Activated naive CD8-positive, alpha-beta T cell treated with anti-CD3 and anti-CD28 coated beads, Interleukin-2, amount 50 U/mL, for 16 hours (primary cell): ENCODE results near the gene CD40.

Experiments used
- DNase-seq: peaks from one replicate; pipeline ENCODE4 v3.0.0-alpha.2; 2020; ENCODE audit warnings: low read depth, low spot score

Gene CD40

GRCh38 chr20:46148313-46149208 lies 30.4 kb downstream of the CD40 start:
- DNase-seq = no peak

GRCh38 chr20:46150943-46151342 lies 32.8 kb downstream of the CD40 start:
- no peak for DNase-seq

- DNase-seq = no peak
These were observed 33.8 kb downstream of the CD40 start for GRCh38 chr20:46151936-46152335.

GRCh38 chr20:46152824-46153586 lies 34.9 kb downstream of the CD40 start:
- no peak for DNase-seq

GRCh38 chr20:46154305-46154704 lies 36.2 kb downstream of the CD40 start:
- no peak for DNase-seq

- no peak for DNase-seq
These were observed 36.7 kb downstream of the CD40 start for GRCh38 chr20:46154796-46155195.

DNA sequence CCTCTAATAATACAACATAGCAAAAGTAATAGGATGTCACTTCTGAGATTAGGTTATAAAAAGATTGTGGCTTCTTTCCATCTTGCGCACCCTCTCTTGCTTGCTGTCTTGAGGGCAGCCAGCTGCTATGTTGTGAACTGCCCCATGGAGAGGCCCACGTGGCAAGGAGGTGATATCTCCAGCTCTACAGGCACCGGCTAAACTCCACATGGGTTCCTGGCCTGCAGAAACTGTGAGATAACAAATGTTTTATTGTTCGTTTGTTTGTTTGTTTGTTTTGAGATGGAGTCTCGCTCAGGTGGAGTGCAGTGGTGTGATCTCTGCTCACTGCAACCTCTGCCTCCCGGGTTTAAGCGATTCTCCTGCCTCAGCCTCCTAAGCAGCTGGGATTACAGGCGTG lies 38.0 kb downstream of the CD40 start:
- no peak for DNase-seq

DNA sequence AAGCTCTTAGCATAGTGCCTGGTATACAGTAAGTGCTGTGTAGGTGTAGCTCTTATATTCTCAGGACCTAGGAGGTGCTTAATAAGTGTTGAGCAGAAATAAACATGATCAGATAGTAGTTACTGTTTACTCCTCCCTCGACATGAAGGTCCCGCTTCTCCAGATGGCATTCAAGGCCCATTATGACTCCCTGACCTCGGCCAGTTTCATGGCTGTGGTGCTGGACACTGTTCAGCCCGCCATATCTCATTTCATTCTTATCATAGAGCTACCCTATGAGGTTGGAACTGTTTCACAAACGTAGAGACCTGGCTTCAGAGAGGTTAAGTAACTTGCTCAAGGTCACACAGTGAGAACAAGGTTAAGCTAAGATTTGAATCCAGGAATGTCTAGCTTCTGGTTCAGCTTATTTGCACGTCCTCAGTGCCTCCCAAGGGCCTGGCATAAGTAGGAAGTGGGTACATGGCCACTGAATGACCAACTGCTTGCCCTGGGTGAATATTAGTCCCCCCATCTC lies 39.0 kb downstream of the CD40 start:
- DNase-seq = no peak

GRCh38 chr20:46157625-46158024 lies 39.5 kb downstream of the CD40 start:
- no peak for DNase-seq

DNA sequence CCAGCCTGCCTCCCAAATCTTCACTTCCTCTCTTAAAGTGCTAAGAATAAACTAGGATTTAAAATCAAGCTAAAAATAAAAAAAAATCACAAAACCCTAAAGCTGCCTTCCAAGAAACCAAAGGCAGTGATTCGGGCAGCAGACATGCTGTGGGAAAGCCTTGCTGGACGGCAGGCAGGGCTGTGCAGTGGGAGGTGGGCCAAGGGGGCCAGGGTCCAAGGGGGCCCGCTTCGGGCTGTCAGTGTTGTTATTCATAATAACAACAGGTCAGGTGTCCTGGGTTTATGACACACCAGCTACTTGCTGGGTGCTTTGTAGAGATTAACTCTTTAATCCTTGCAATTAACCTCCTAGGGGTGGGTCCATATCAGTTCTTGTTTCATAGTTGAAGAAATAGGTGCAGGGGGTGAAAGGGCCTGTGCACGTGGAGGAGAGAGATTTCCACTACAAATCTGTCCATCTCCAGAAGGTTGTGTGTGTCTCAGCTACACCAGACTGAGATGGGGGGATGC lies 40.4 kb downstream of the CD40 start:
- DNase-seq = no peak

DNA sequence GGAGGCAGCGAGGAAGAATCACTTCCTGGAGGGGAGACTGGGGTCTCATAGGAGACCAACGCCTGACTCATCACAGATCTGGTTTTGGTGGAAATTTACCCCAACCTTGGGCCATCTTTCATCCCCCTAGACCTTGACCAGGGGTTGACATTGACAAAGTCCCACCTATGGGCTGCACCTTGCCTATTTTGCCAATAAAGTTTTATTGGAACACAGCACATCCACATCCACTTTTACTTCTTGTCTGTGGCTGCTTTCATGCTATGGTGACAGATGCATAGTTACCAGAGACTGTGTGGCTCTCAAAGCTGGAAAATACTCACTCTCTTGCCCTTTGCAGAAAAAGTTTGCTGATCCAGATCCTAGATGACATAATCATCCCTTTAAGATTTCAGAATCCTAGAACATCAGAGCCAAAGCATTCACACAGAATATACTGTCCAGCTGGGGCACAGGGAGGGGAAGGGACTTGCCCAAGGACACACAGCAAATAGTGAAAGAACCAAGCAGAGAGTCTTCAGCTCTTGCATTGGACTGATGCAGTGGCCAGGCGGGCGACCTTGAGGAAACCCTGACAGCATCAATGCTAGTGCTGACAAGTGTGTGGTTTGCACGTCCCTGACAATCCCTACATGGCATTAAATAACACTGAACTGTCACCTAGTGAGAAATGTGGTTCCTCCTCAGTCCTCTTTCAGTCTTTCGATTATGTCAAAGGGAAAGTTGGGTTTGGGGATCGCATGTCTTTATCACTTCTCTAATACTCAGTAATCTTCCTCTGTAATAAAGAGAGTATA lies 41.2 kb downstream of the CD40 start:
- DNase-seq = no peak

DNA sequence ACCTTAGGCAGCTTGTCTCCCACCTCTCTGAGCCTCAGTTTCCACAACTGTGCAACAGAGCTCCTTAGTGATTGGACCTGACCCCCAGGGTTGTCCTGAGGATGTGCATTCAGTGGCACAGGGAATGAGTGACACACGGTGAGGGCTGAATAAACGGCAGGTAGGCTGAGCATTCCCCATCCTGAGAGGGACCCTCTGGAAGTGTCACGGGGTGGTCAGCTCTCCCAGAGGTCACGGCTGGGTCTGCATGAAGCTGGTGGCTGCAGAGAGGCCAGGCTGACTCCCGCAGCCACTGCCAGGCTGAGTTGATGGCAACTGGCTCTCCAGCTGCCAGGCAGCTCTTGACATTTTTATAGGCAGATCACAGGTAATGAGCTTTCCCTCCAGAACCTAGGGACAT lies 42.5 kb downstream of the CD40 start:
- DNase-seq = no peak

DNA sequence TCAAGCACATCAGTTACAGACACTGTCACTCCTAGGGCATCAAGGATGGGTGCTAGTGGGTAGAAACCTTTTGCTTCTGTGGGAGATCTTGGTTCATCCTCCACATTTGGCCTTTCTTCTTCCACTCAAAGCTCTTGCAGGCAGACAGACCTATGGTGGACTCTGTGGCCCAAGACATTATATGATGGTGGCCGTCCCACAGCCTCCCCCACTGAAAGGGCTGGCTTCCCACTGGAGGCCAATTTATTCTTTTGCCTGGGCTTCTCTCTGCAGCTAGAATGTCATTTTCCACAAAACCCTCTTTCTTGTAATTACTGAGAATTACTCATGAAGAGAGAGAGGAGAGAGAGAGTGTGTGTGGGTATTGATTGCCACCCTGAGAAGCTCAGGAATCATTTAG lies 43.8 kb downstream of the CD40 start:
- no peak for DNase-seq

- DNase-seq = no peak
These were observed 46.1 kb downstream of the CD40 start for GRCh38 chr20:46164254-46164653.

DNA sequence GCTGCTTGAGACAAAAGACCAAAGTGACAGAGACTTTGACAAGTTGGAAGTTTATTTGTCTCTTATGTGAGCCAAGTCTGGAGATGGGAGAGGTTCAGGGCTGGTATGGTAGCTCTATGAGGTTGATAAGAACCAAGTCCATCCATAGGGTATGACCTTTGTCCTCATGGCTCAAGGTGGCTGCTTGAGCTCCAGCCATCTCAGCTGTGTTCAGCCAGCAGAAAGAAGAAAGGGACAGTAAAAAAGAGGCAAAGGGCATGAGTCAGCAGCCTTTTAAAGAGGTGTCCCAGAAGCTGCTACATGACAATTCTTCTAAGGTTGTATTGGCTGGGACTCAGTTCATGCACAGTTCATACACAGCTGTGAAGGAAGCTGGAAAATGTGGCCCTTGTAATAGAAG lies 49.0 kb downstream of the CD40 start:
- DNase-seq = no peak

GRCh38 chr20:46168438-46168837 lies 50.3 kb downstream of the CD40 start:
- DNase-seq = no peak

DNA sequence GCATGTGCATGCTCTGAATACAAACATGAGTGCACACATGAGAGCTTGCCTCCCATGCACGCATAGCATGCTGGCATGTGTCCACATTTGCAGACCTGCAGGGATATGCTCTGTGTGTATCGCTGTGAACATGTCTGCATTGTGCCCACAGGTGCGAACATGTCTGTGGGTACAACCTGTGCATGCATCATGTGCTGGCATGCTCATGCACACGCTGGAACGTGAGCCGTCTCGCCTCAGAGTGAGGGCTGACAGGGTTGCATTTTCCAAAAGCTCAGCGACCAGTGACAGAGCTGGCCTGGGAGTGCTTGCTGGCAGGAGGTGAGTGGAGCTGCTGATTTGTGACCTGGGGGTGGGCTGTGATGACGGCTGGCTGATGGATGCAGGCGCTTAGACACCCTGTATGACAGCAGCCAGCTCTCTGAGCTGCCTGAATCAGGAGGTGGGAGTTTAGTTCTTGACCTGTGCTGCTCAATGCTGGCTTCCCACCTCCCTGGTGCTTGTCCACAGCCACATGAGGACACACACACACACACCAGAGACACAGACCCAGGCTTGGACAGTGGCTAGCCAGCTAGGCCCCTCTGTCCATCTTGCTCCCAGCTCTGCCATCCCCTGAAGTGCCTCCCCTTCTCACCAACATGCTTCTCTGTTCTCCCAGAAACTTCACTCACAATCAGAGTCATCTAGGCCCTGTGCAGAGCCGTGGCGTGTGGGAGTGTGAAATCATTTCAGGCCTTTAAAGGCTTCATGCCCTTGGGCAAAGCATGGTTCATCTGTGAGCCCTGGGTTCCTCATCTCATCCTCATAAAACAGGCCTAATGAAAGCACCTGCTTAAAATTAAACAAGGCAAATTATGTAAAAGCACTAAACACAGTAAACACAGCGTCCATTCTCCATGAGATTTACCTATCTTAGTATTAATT lies 51.4 kb downstream of the CD40 start:
- no peak for DNase-seq

DNA sequence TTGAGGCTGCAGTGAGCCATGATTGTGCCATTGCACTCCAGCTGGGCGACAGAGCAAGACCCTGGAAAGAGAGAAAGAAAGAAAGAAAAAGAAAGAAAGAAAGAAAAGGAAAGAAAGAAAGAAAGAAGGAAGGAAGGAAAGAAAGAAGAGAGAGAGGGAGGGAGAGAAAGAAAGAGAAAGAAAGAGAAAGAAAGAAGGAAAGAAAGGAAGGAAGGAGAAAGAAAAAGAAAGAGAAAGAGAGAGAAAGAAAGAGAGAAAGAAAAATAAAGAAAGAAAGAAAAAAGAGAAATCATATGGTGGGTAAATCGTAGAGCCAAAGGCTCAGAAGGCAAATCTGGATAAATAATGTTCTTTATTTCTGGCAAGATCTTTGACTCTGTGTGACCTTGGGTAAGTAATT lies 53.4 kb downstream of the CD40 start:
- no peak for DNase-seq

GRCh38 chr20:46171909-46172308 lies 53.8 kb downstream of the CD40 start:
- no peak for DNase-seq

DNA sequence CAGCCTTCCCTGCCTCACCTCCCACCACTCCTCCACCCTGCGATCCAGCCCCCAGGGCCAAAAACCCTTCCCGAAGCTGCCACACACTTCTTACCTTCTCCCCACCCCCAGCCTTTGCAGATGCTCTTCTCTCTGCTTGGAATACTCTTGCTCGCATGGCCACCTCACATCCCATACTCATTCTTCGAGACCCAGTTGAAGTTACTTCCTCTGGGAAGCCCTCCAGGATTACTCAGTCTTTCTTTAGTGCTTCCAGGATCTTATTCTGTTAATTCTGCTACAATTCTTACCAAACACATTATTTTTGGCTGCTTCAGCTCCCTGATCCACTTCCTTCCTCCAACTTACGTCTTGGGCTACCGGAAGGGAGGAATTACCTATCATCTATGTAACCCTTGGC lies 54.3 kb downstream of the CD40 start:
- DNase-seq = no peak
